Mucosa of descending colon (tissue), 3 donors: Measurements from ENCODE around the gene ATF6B. TPM values are rescaled to one million over a fixed set of nuclear protein-coding genes. Genes with fewer than 3 reads are reported as not detected.
A peak's percentile ranks its signal among the peaks of the same experiment; 100 is the strongest.

Experiments used
- ATAC-seq: fragments of 200-7000 bp; cut with Tn5 transposase; one replicate; pipeline ENCODE4 v1.9.1; 2020; ENCODE audit warnings: mild to moderate bottlenecking, moderate library complexity
- DNase-seq, 3 donors: peaks; one replicate each; pipeline ENCODE4 v3.0.0-alpha.2; 2020
- H3K36me3 ChIP-seq: fragments of 200-600 bp; one replicate; pipeline ENCODE4 v1.8.0; 2021; ENCODE audit warnings: low read depth, mild to moderate bottlenecking
- H3K4me1 ChIP-seq: fragments of 200-600 bp; one replicate; pipeline ENCODE4 v1.8.0; 2021; ENCODE audit warnings: low read depth, mild to moderate bottlenecking
- H3K4me3 ChIP-seq: fragments of 200-600 bp; one replicate; pipeline ENCODE4 v1.8.0; 2021; ENCODE audit warnings: mild to moderate bottlenecking
- H3K9me3 ChIP-seq: fragments of 200-600 bp; one replicate; pipeline ENCODE4 v1.8.0; 2021; ENCODE audit warnings: mild to moderate bottlenecking
- CTCF ChIP-seq: fragments of 200-600 bp; IDR thresholded peaks from one replicate; pipeline ENCODE4 v1.8.0; 2022; ENCODE audit warnings: antibody characterized with exemption, mild to moderate bottlenecking
- intact Hi-C, 2 donors: fragments of 100-400 bp; cut with DNase I in 1 of 2; cut with micrococcal nuclease in 1 of 2; formaldehyde crosslinking; loops; one replicate each; pipeline versions ENCODE4 v1.11.0 to v1.11.1; 2022; cut with DNase I, micrococcal nuclease
- total RNA-seq, 3 donors: library from RNA; stranded (reverse); fragmentation: NEBNext Ultra II Directional in 2 of 3; extraction: Animal tissue kit (Norgen Biotek cat#: 25700) in 2 of 3; gene quantifications; one replicate each; pipeline versions ENCODE4 v1.2.1 to v1.2.4, GENCODE V29; 2021 to 2023
- donor health status: DM: no; HTN: no; CAD: no; lungs with moderate emphysema.
- donor health status: DM: no; HTN: no; CAD: no.
- donor health status: DM: no; HTN: yes; CAD: no.

The ATF6B gene
- total RNA-seq, 3 donors from 2014 or later = 79.9 to 121 (median 97.4) TPM

- H3K4me1 ChIP-seq = peaks cover 16% of the 10 kb centered on the region
- no peaks in the 10 kb centered on the region for H3K9me3 ChIP-seq
- no peaks in the 10 kb centered on the region for H3K36me3 ChIP-seq
- no peak for ATAC-seq
- intact Hi-C loops = no loop called here
- no peak for TF ChIP-seq CTCF
- H3K4me3 ChIP-seq = no peak overlapping the region
- DNase-seq = no peak
Measured at GRCh38 chr6:32149932-32150870, 22.2 kb upstream of the ATF6B start.

GRCh38 chr6:32149092-32149755 is 21.2 kb upstream of the ATF6B start:
- H3K4me1 ChIP-seq = peaks cover 9% of the 10 kb centered on the region
- no peak overlapping the region for H3K4me3 ChIP-seq
- no peak for ATAC-seq
- H3K9me3 ChIP-seq = no peaks in the 10 kb centered on the region
- DNase-seq = no peak
- intact Hi-C loops = no loop called here
- TF ChIP-seq CTCF = no peak
- H3K36me3 ChIP-seq = no peaks in the 10 kb centered on the region

GRCh38 chr6:32148289-32149091 is 20.4 kb upstream of the ATF6B start:
- Histone ChIP-seq H3K9me3 (no peaks in the 10 kb centered on the region), H3K4me3 (no peak overlapping the region), H3K4me1 (peaks cover 9% of the 10 kb centered on the region), H3K36me3 (no peaks in the 10 kb centered on the region)
- DNase-seq (peak; percentile 74 to 86 (median 82)), ATAC-seq (peak; percentile 75)
- TF ChIP-seq CTCF = no peak
- intact Hi-C loops = no loop called here

- Histone ChIP-seq H3K4me3 (no peak overlapping the region), H3K9me3 (no peaks in the 10 kb centered on the region), H3K4me1 (peaks cover 4% of the 10 kb centered on the region), H3K36me3 (no peaks in the 10 kb centered on the region)
- no peak for DNase-seq
- ATAC-seq = no peak
- no peak for TF ChIP-seq CTCF
- intact Hi-C loops = no loop called here
Measured at GRCh38 chr6:32147401-32148132, 19.5 kb upstream of the ATF6B start.

- Histone ChIP-seq H3K4me3 (no peak overlapping the region), H3K9me3 (no peaks in the 10 kb centered on the region), H3K36me3 (no peaks in the 10 kb centered on the region), H3K4me1 (peaks cover 3% of the 10 kb centered on the region)
- ATAC-seq (no peak), DNase-seq (no peak)
- no peak for TF ChIP-seq CTCF
- intact Hi-C loops = no loop called here
Measured at GRCh38 chr6:32146687-32147086, 18.6 kb upstream of the ATF6B start.
